Measurements from ENCODE around the gene FRMPD4. TPM values are rescaled to one million over a fixed set of nuclear protein-coding genes. Genes with fewer than 3 reads are reported as not detected.

Gene FRMPD4
- total and polyA plus RNA-seq, 2 experiments from 2014 or later = 0.60 to 1.5 TPM

DNA sequence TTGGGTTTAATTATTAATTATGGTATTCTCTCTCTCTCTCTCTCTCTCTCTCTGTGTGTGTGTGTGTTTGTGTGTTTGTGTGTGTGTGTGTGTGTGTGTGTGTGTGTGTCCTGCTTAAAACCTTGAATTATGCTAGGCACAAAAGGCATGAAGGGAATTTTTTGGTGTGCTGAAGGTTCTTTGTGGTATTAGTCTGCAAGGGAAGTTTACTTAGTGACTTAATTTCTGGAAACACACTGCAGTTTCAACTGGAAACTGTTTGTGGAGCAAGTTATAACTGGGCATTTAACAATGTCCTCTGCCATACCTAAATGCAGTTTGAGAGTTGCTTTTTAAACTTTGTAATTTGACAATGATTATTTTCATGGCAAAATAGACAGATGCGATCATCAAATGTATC, 111.7 kb downstream of the FRMPD4 start:
- TF ChIP-seq CTCF (IDR thresholded peaks at IDR 0.05; ENCODE audit: low read depth, low read length) = no peak
- no peak overlapping the region for H3K4me3 ChIP-seq
- no peak for DNase-seq (ENCODE audit: low read depth in 1 of 2, low spot score in 1 of 2)
- H3K27ac ChIP-seq = no peak overlapping the region
- H3K9me3 ChIP-seq (ENCODE audit: low read depth) = no peaks in the 10 kb centered on the region
- H3K36me3 ChIP-seq = no peaks in the 10 kb centered on the region
- H3K4me1 ChIP-seq (ENCODE audit: low read depth) = no peaks in the 10 kb centered on the region
- H3K27me3 ChIP-seq = no peaks in the 10 kb centered on the region

DNA sequence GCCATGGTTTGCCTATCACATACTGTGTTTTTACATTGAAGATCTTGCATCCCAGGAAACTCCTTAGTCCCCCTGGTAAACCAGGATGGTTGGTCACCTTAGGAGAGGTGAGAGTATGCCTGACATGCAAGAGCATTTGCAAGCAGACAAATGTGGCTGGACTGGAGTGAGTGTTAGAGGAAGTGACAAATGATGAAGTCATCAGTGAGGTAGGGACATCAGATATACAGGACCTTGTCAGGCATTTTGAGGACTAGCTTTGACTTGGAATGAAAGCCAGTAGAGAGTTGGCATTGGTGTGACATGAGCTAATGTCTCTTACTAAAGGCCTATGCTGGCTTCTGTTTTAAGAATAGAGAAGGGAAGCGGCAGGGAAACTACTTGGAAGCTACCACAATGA, 124.9 kb downstream of the FRMPD4 start:
- Histone ChIP-seq H3K9me3 (ENCODE audit: low read depth) (no peaks in the 10 kb centered on the region), H3K27me3 (no peaks in the 10 kb centered on the region)

GRCh38 chrX:12269484-12269883, 131.2 kb downstream of the FRMPD4 start:
- H3K4me3 ChIP-seq = no peak overlapping the region
- H3K4me1 ChIP-seq (ENCODE audit: low read depth) = no peaks in the 10 kb centered on the region
- no peaks in the 10 kb centered on the region for H3K36me3 ChIP-seq
- no peaks in the 10 kb centered on the region for H3K9me3 ChIP-seq (ENCODE audit: low read depth)
- no peaks in the 10 kb centered on the region for H3K27me3 ChIP-seq
- DNase-seq (ENCODE audit: low read depth in 1 of 2, low spot score in 1 of 2) = no peak
- no peak overlapping the region for H3K27ac ChIP-seq
- no peak for TF ChIP-seq CTCF (IDR thresholded peaks at IDR 0.05; ENCODE audit: low read depth, low read length)

More for the DNA sequence above, 124.9 kb downstream of the FRMPD4 start:
- DNase-seq (ENCODE audit: low read depth in 1 of 2, low spot score in 1 of 2) = no peak
- Histone ChIP-seq H3K4me1 (ENCODE audit: low read depth) (no peaks in the 10 kb centered on the region), H3K27ac (no peak overlapping the region), H3K4me3 (no peak overlapping the region), H3K36me3 (no peaks in the 10 kb centered on the region)
- TF ChIP-seq CTCF (IDR thresholded peaks at IDR 0.05; ENCODE audit: low read depth, low read length) = no peak

DNA sequence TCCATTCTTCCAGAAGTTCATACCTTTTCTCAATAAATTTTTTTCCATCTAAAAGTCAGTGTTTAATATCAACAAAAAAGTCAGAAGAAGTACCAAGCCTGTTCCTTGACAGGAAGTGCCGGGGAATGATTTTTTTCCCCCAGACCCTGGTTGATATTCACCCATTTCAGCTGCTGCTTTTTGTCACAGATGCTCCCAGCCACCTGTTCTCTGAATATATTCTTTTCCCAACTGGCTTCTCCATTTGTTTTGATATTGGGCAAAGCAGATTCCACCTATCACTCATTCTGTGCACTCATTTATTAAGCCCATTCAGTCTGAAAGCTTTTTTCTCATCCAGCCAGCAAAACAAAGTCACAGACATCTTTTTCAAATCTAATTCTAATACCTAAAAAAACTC, 139.9 kb downstream of the FRMPD4 start:
- no peak for DNase-seq (ENCODE audit: low read depth in 1 of 2, low spot score in 1 of 2)
- TF ChIP-seq CTCF (IDR thresholded peaks at IDR 0.05; ENCODE audit: low read depth, low read length) = no peak
- no peaks in the 10 kb centered on the region for H3K4me1 ChIP-seq (ENCODE audit: low read depth)
- H3K36me3 ChIP-seq = no peaks in the 10 kb centered on the region
- H3K9me3 ChIP-seq (ENCODE audit: low read depth) = no peaks in the 10 kb centered on the region
- no peak overlapping the region for H3K27ac ChIP-seq
- H3K4me3 ChIP-seq = no peak overlapping the region
- H3K27me3 ChIP-seq = no peaks in the 10 kb centered on the region

DNA sequence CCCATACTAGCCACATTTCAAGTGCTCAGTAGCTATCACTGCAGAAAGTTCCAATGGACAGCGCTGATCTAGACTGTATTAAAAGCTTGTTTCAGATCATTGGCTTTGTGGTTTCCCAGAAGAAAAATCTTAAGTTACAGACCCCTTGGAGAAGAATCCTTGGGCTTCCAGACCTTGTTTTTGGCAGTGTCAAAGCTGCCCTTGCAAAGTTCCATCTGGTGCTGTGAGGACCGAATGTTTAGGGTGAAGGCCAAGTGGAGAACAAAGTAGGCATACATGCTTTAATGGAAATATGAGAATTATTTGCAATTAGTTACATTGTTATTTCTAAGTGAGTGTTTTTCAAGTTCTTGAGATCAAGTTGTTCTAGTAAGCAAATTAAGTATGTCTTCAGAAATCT, 144.7 kb downstream of the FRMPD4 start:
- Histone ChIP-seq H3K4me3 (no peak overlapping the region), H3K9me3 (ENCODE audit: low read depth) (peaks cover 2% of the 10 kb centered on the region), H3K27me3 (no peaks in the 10 kb centered on the region), H3K4me1 (ENCODE audit: low read depth) (no peaks in the 10 kb centered on the region), H3K36me3 (no peaks in the 10 kb centered on the region), H3K27ac (no peak overlapping the region)
- TF ChIP-seq CTCF (IDR thresholded peaks at IDR 0.05; ENCODE audit: low read depth, low read length) = no peak
- no peak for DNase-seq (ENCODE audit: low read depth in 1 of 2, low spot score in 1 of 2)

All from cardiac muscle cell (in vitro differentiated cells and primary cell).